H1 (cell line): ENCODE data around the gene OGFOD3. TPM values are rescaled to one million over a fixed set of nuclear protein-coding genes. Genes with fewer than 3 reads are reported as not detected.

Experiments used
- CTCF ChIA-PET: fragments of 300-600 bp; sonication (Branson Sonifier 250); formaldehyde crosslinking; loops from one replicate; lab custom pipeline; 2021; ENCODE audit not compliant: partially characterized antibody; lab: Charles Lee
- POLR2A ChIA-PET: fragments of 300-600 bp; sonication (Branson Sonifier 250); formaldehyde crosslinking; loops from one replicate; lab custom pipeline; 2021; ENCODE audit warnings: inconsistent platforms; ENCODE audit not compliant: partially characterized antibody; lab: Charles Lee
- DNase-seq, 2 experiments: peaks; one replicate each; pipeline versions ENCODE4 v3.0.0 to v3.0.0-alpha.2; 2010 to 2022; ENCODE audit warnings: low spot score in 2 of 2, low read depth in 1 of 2, mixed read lengths in 1 of 2
- FAIRE-seq: peaks from 2 replicates; lab custom pipeline; 2011; peaks lifted over from hg19 to GRCh38; lab: Jason Lieb, UNC
- H2AFZ ChIP-seq: 2 replicates; pipeline ENCODE4 v1.8.1; 2012; ENCODE audit warnings: low read length, inconsistent platforms
- H2AK5ac ChIP-seq: 2 replicates; pipeline ENCODE4 v1.6.1; 2013; ENCODE audit warnings: low read depth, low read length
- H2BK120ac ChIP-seq: replicated peaks from 2 replicates; pipeline ENCODE3; 2013; ENCODE audit warnings: low read depth, low read length, inconsistent platforms
- H2BK12ac ChIP-seq: 2 replicates; pipeline ENCODE4 v1.6.1; 2013; ENCODE audit warnings: low read depth, low read length
- H2BK15ac ChIP-seq: 2 replicates; pipeline ENCODE4 v1.6.1; 2013; ENCODE audit warnings: low read length
- H2BK20ac ChIP-seq: 2 replicates; pipeline ENCODE4 v1.6.1; 2013; ENCODE audit warnings: low read length
- H2BK5ac ChIP-seq: 2 replicates; pipeline ENCODE4 v1.6.1; 2013; ENCODE audit warnings: low read depth, low read length
- H3K14ac ChIP-seq: 2 replicates; pipeline ENCODE4 v1.6.1; 2013; ENCODE audit warnings: inconsistent platforms; ENCODE audit not compliant: insufficient read length
- H3K18ac ChIP-seq: 2 replicates; pipeline ENCODE4 v1.6.1; 2013; ENCODE audit warnings: low read length; ENCODE audit errors: extremely low read depth
- H3K23ac ChIP-seq: 2 replicates; pipeline ENCODE4 v1.6.1; 2013; ENCODE audit warnings: inconsistent platforms; ENCODE audit not compliant: insufficient read length
- H3K23me2 ChIP-seq: 2 replicates; pipeline ENCODE4 v1.6.1; 2013; ENCODE audit warnings: low read depth, low read length
- H3K27ac ChIP-seq: 2 replicates; pipeline ENCODE4 v1.6.1; 2011; ENCODE audit warnings: low read depth, low read length, inconsistent platforms
- H3K27me3 ChIP-seq, 4 experiments: replicated peaks in 1 of 4; 1 replicate in 1 of 4; 2 replicates in 3 of 4; pipeline versions ENCODE4 v1.6.1 to v1.8.1; 2011 to 2013; ENCODE audit warnings: low read length in 3 of 4, mild to moderate bottlenecking in 3 of 4, inconsistent platforms in 2 of 4, mixed read lengths in 2 of 4, moderate library complexity in 1 of 4; ENCODE audit not compliant: control insufficient read depth in 3 of 4, insufficient read depth in 3 of 4; ENCODE audit errors: extremely low read depth in 1 of 4
- H3K36me3 ChIP-seq, 4 experiments: 2 replicates each; pipeline versions ENCODE4 v1.6.1 to v1.8.1; 2011 to 2013; ENCODE audit warnings: mild to moderate bottlenecking in 4 of 4, low read length in 3 of 4, moderate library complexity in 2 of 4, control low read depth in 1 of 4, inconsistent platforms in 1 of 4; ENCODE audit not compliant: insufficient read depth in 4 of 4, control insufficient read depth in 2 of 4
- H3K4ac ChIP-seq: replicated peaks from 2 replicates; pipeline ENCODE3; 2013; ENCODE audit warnings: low read length, low read depth, mixed read lengths, inconsistent platforms; ENCODE audit not compliant: insufficient read length
- H3K4me1 ChIP-seq, 4 experiments: replicated peaks in 1 of 4; 1 replicate in 1 of 4; 2 replicates in 3 of 4; pipeline versions ENCODE4 v1.6.1 to v1.8.1; 2011 to 2013; ENCODE audit warnings: low read length in 3 of 4, inconsistent platforms in 2 of 4, mixed read lengths in 1 of 4; ENCODE audit not compliant: insufficient read depth in 4 of 4, control insufficient read depth in 3 of 4
- H3K4me2 ChIP-seq, 2 experiments: 2 replicates each; pipeline versions ENCODE4 v1.6.1 to v1.8.1; 2011 to 2013; ENCODE audit warnings: low read depth in 2 of 2, low read length in 2 of 2, control low read depth in 1 of 2, inconsistent platforms in 1 of 2, mild to moderate bottlenecking in 1 of 2; ENCODE audit not compliant: insufficient read depth in 1 of 2
- H3K4me3 ChIP-seq, 4 experiments: fragments of 200-600, 300-600 bp in 1 of 4; sonication (generic), shearing (Covaris generic), sonication (Bioruptor Twin) in 1 of 4; 2 replicates each; pipeline versions ENCODE4 v1.5.1 to v1.8.1; 2011 to 2016; ENCODE audit warnings: low read length in 4 of 4, low read depth in 3 of 4, control low read depth in 2 of 4, inconsistent platforms in 2 of 4, mild to moderate bottlenecking in 2 of 4, mixed read lengths in 1 of 4, moderate library complexity in 1 of 4; ENCODE audit not compliant: insufficient read depth in 2 of 4; ENCODE audit errors: extremely low read depth in 1 of 4
- H3K56ac ChIP-seq: replicated peaks from 2 replicates; pipeline ENCODE3; 2013; ENCODE audit warnings: low read depth, mild to moderate bottlenecking, mixed read lengths, low read length, inconsistent platforms; ENCODE audit not compliant: insufficient read length
- H3K79me1 ChIP-seq: 2 replicates; pipeline ENCODE4 v1.6.1; 2013; ENCODE audit warnings: low read depth, low read length, control low read depth
- H3K79me2 ChIP-seq, 2 experiments: 2 replicates each; pipeline versions ENCODE4 v1.6.1 to v1.8.1; 2012 to 2013; ENCODE audit warnings: low read length in 2 of 2, mild to moderate bottlenecking in 2 of 2, inconsistent platforms in 1 of 2; ENCODE audit not compliant: insufficient read depth in 2 of 2, control insufficient read depth in 1 of 2
- H3K9ac ChIP-seq, 4 experiments: replicated peaks in 1 of 4; 1 replicate in 1 of 4; 2 replicates in 3 of 4; pipeline versions ENCODE4 v1.6.1 to v1.8.1; 2011 to 2013; ENCODE audit warnings: low read depth in 3 of 4, low read length in 3 of 4, control low read depth in 2 of 4, mild to moderate bottlenecking in 2 of 4, moderate library complexity in 2 of 4, inconsistent platforms in 1 of 4; ENCODE audit errors: extremely low read depth in 1 of 4
- H3K9me3 ChIP-seq, 2 experiments: 2 replicates each; pipeline versions ENCODE4 v1.6.1 to v1.8.1; 2012 to 2013; ENCODE audit warnings: mild to moderate bottlenecking in 2 of 2, moderate library complexity in 2 of 2, control low read depth in 1 of 2, inconsistent platforms in 1 of 2, low read depth in 1 of 2, low read length in 1 of 2, mixed read lengths in 1 of 2; ENCODE audit not compliant: insufficient read depth in 2 of 2
- H4K20me1 ChIP-seq, 2 experiments: replicated peaks in 1 of 2; 2 replicates each; pipeline versions ENCODE3 to v1.8.1; 2011 to 2013; ENCODE audit warnings: inconsistent platforms in 2 of 2, low read length in 2 of 2, mild to moderate bottlenecking in 1 of 2; ENCODE audit not compliant: insufficient read depth in 2 of 2, control insufficient read depth in 1 of 2
- H4K5ac ChIP-seq: 2 replicates; pipeline ENCODE4 v1.6.1; 2013; ENCODE audit warnings: low read length, low read depth, mixed read lengths, inconsistent platforms; ENCODE audit not compliant: insufficient read length
- H4K8ac ChIP-seq: 2 replicates; pipeline ENCODE4 v1.8.0; 2013; ENCODE audit warnings: mild to moderate bottlenecking, moderate library complexity, low read length, inconsistent platforms; ENCODE audit not compliant: insufficient read depth; ENCODE audit errors: extremely low read depth
- H4K91ac ChIP-seq: replicated peaks from 2 replicates; pipeline ENCODE3; 2013; ENCODE audit warnings: low read length, mixed read lengths, inconsistent platforms; ENCODE audit not compliant: insufficient read length
- ASH2L ChIP-seq: fragments of 200-600, 300-600 bp; sonication (generic); IDR thresholded peaks from one replicate; pipeline ENCODE4 v1.7.1; 2017; ENCODE audit warnings: low read length
- CBX5 ChIP-seq: fragments of 300-800, 300-1000 bp; sonication (generic); IDR thresholded peaks from 2 replicates; pipeline ENCODE4 v1.7.1; 2016; ENCODE audit warnings: antibody characterized with exemption, low read length, low read depth
- POLR2A ChIP-seq, 2 experiments: IDR thresholded peaks; 1 replicate in 1 of 2; 2 replicates in 1 of 2; pipeline ENCODE4 v1.6.1; 2011; ENCODE audit warnings: low read depth in 2 of 2, low read length in 2 of 2, mild to moderate bottlenecking in 2 of 2; ENCODE audit errors: control extremely low read depth in 1 of 2
- POLR2AphosphoS5 ChIP-seq: IDR thresholded peaks from 2 replicates; pipeline ENCODE4 v1.6.1; 2011; ENCODE audit warnings: low read depth, low read length
- WGBS, 2 experiments: shearing (Covaris generic) in 1 of 2; methylation state at CpG; one replicate each; pipeline versions ENCODE4 v1.1.6 to v1.1.7; 2013 to 2015; ENCODE audit warnings: low lambda C conversion rate in 2 of 2, mixed read lengths in 2 of 2, inconsistent platforms in 1 of 2, low coverage in 1 of 2, missing lambda C conversion rate in 1 of 2; ENCODE audit not compliant: insufficient replicate concordance in 2 of 2, insufficient coverage in 1 of 2, insufficient read length in 1 of 2; ENCODE audit errors: extremely low coverage in 1 of 2, missing lambda C conversion rate in 1 of 2; 5-methylcytosine and 5-hydroxymethylcytosine counted together
- polyA plus RNA-seq, 7 experiments: library from polyadenylated mRNA; depleted of rRNA in 3 of 7; stranded (reverse) in 5 of 7; unstranded in 2 of 7; fragments of >200 nt in 5 of 7; fragments of 200-250 nt in 2 of 7; gene quantifications; 1 replicate in 5 of 7; 2 replicates in 1 of 7; 4 replicates in 1 of 7; pipeline versions ENCODE4 v1.2.1 to v1.2.3, GENCODE V29; 2011 to 2013; ENCODE audit warnings: missing spikeins in 2 of 7, mixed read lengths in 2 of 7
- total RNA-seq: library from RNA; stranded (reverse); fragmentation: NEBNext Ultra II Directional; extraction: Animal tissue kit (Norgen Biotek cat#: 25700); gene quantifications from 2 replicates; pipeline ENCODE4 v1.2.1, GENCODE V29; 2021

Gene OGFOD3
- total and polyA plus RNA-seq, 2 of the 8 experiments (the other 6 are each of a cell fraction or from before 2014, with no cell fraction given): 21.1 to 21.8 TPM

- no peak overlapping the region for H3K4ac ChIP-seq
- no peak overlapping the region for H3K18ac ChIP-seq
- no peak for FAIRE-seq
Measured at GRCh38 chr17:82443465-82444283, 25.3 kb upstream of the OGFOD3 start.

More at GRCh38 chr17:82443465-82444283, 25.3 kb upstream of the OGFOD3 start:
- H3K23me2 ChIP-seq: no peaks in the 10 kb centered on the region
- ChIA-PET POLR2A (interaction anchor here (0.9 to 3.9 kb wide), 4 partner anchors 10 to 25 kb away, joined by 3 to 19 read pairs (median 5); no protein-coding TSS in a partner anchor), CTCF (interaction anchor here (1.7 kb wide), 1 partner anchor 19 kb away, joined by 6 read pairs; no protein-coding TSS in a partner anchor)
- H2AK5ac ChIP-seq: no peak overlapping the region
- H3K4me3 ChIP-seq: no peak overlapping the region
- peaks cover 2 to 31% of the 10 kb centered on the region in 2 experiments for H4K20me1 ChIP-seq
- no peak overlapping the region for H2BK20ac ChIP-seq
- no peak overlapping the region for H3K4me2 ChIP-seq
- H4K91ac ChIP-seq: no peak overlapping the region
- no peak overlapping the region for H3K9ac ChIP-seq
- H3K23ac ChIP-seq: no peak overlapping the region
- no peak overlapping the region for H4K5ac ChIP-seq
- no peak overlapping the region; the same call in 1 of the 2 replicates for H4K8ac ChIP-seq
- H2AFZ ChIP-seq: no peak overlapping the region
- no peak overlapping the region for H2BK5ac ChIP-seq
- H3K9me3 ChIP-seq: no peaks in the 10 kb centered on the region
- H3K14ac ChIP-seq: no peak overlapping the region
- no peak for TF ChIP-seq ASH2L
- no peak for TF ChIP-seq CBX5
- TF ChIP-seq POLR2A (IDR thresholded peaks at IDR 0.05; ENCODE audit: control extremely low read depth in 1 of 2, low read depth in 2 of 2, low read length in 2 of 2): peak in 1 of 2 experiments; percentile 32; a peak in 1 of 3 replicates
- 0 out of 2 replicates have a peak, but pooled peaks have one; percentile 44 for TF ChIP-seq POLR2AphosphoS5
- H3K56ac ChIP-seq: no peak overlapping the region
- H3K4me1 ChIP-seq: peaks cover 0 to 18% (median 8%) of the 10 kb centered on the region in 4 experiments; a peak in 6 of 7 replicates
- H3K27ac ChIP-seq: no peak overlapping the region
- no peak overlapping the region for H2BK15ac ChIP-seq
- H3K79me1 ChIP-seq: no peaks in the 10 kb centered on the region; the same call in 1 of the 2 replicates
- no peak for DNase-seq
- H3K36me3 ChIP-seq: peaks cover 4 to 17% (median 12%) of the 10 kb centered on the region in 4 experiments; a peak in 4 of 8 replicates
- no peaks in the 10 kb centered on the region for H3K27me3 ChIP-seq
- H2BK120ac ChIP-seq: no peak overlapping the region
- H3K79me2 ChIP-seq: no peaks in the 10 kb centered on the region; a peak in 1 of 4 replicates
- H2BK12ac ChIP-seq: no peak overlapping the region
- 93% methylated on average over 31 of the region's 40 CpGs; no CpG with 5 or more reads in 1 of the 2 experiments for WGBS, 2 experiments
